Measurements from ENCODE around the gene TLNRD1.

TLNRD1 gene

GRCh38 chr15:80988148-80988796 is 12.5 kb upstream of the TLNRD1 start:
- DNase-seq (ENCODE audit: insufficient read length, low spot score) (no peak), FAIRE-seq (no peak)
- TF ChIP-seq POLR2A (IDR thresholded peaks at IDR 0.05; ENCODE audit: low read depth, low read length), result no peak

GRCh38 chr15:80989081-80989517 is 11.6 kb upstream of the TLNRD1 start:
- TF ChIP-seq POLR2A (IDR thresholded peaks at IDR 0.05; ENCODE audit: low read depth, low read length), result no peak
- FAIRE-seq (no peak), DNase-seq (ENCODE audit: insufficient read length, low spot score) (no peak)

GRCh38 chr15:80989518-80990478 is 10.9 kb upstream of the TLNRD1 start, which contains the start of gene MESD:
MESD (minus strand) TSS chr15:80989819; CDS start chr15:80989791, 28 bp downstream.
- TF ChIP-seq POLR2A (IDR thresholded peaks at IDR 0.05; ENCODE audit: low read depth, low read length), result peak; percentile 98
- FAIRE-seq (no peak), DNase-seq (ENCODE audit: insufficient read length, low spot score) (peak; percentile 76)

- no peak for FAIRE-seq
- no peak for DNase-seq (ENCODE audit: insufficient read length, low spot score)
- no peak for TF ChIP-seq POLR2A (IDR thresholded peaks at IDR 0.05; ENCODE audit: low read depth, low read length)
These were observed 9.8 kb upstream of the TLNRD1 start for GRCh38 chr15:80990955-80991354.

GRCh38 chr15:80991421-80991820 is 9.3 kb upstream of the TLNRD1 start:
- FAIRE-seq (no peak), DNase-seq (ENCODE audit: insufficient read length, low spot score) (no peak)
- TF ChIP-seq POLR2A (IDR thresholded peaks at IDR 0.05; ENCODE audit: low read depth, low read length), result no peak

- DNase-seq (ENCODE audit: insufficient read length, low spot score) (no peak), FAIRE-seq (no peak)
- no peak for TF ChIP-seq POLR2A (IDR thresholded peaks at IDR 0.05; ENCODE audit: low read depth, low read length)
These were observed 8.7 kb upstream of the TLNRD1 start for GRCh38 chr15:80992006-80992405.

GRCh38 chr15:80992441-80992840 is 8.3 kb upstream of the TLNRD1 start:
- no peak for DNase-seq (ENCODE audit: insufficient read length, low spot score)
- no peak for FAIRE-seq
- TF ChIP-seq POLR2A (IDR thresholded peaks at IDR 0.05; ENCODE audit: low read depth, low read length), result no peak

- DNase-seq (ENCODE audit: insufficient read length, low spot score) (no peak), FAIRE-seq (no peak)
- no peak for TF ChIP-seq POLR2A (IDR thresholded peaks at IDR 0.05; ENCODE audit: low read depth, low read length)
These were observed 4.5 kb upstream of the TLNRD1 start for GRCh38 chr15:80996247-80996646.

- no peak for FAIRE-seq
- TF ChIP-seq POLR2A (IDR thresholded peaks at IDR 0.05; ENCODE audit: low read depth, low read length), result no peak
- DNase-seq (ENCODE audit: insufficient read length, low spot score), result no peak
These were observed 3.0 kb upstream of the TLNRD1 start for GRCh38 chr15:80997692-80998091.

GRCh38 chr15:80998251-80998650 is 2.5 kb upstream of the TLNRD1 start:
- TF ChIP-seq POLR2A (IDR thresholded peaks at IDR 0.05; ENCODE audit: low read depth, low read length), result no peak
- no peak for DNase-seq (ENCODE audit: insufficient read length, low spot score)
- no peak for FAIRE-seq

GRCh38 chr15:80999623-81000036 is 1.1 kb upstream of the TLNRD1 start:
- no peak for TF ChIP-seq POLR2A (IDR thresholded peaks at IDR 0.05; ENCODE audit: low read depth, low read length)
- FAIRE-seq (no peak), DNase-seq (ENCODE audit: insufficient read length, low spot score) (no peak)

GRCh38 chr15:81000144-81000623 is 539 bp upstream of the TLNRD1 start:
- TF ChIP-seq POLR2A (IDR thresholded peaks at IDR 0.05; ENCODE audit: low read depth, low read length), result no peak
- DNase-seq (ENCODE audit: insufficient read length, low spot score) (no peak), FAIRE-seq (no peak)

- FAIRE-seq (no peak), DNase-seq (ENCODE audit: insufficient read length, low spot score) (no peak)
- TF ChIP-seq POLR2A (IDR thresholded peaks at IDR 0.05; ENCODE audit: low read depth, low read length), result peak; percentile 30
These were observed 657 bp downstream of the TLNRD1 start for GRCh38 chr15:81001152-81002008.

- TF ChIP-seq POLR2A (IDR thresholded peaks at IDR 0.05; ENCODE audit: low read depth, low read length), result no peak
- no peak for FAIRE-seq
- DNase-seq (ENCODE audit: insufficient read length, low spot score), result no peak
These were observed 1.2 kb downstream of the TLNRD1 start for GRCh38 chr15:81002009-81002330.

Data from H54 (cell line).